NB4 (cell line): ENCODE measurements around the gene RANBP10.

Experiments used
- DNase-seq: peaks from one replicate; pipeline ENCODE4 v3.0.0; 2010; ENCODE audit warnings: low read depth
- H3K4me3 ChIP-seq: one replicate; pipeline ENCODE4 v1.5.1; 2011; ENCODE audit warnings: mild to moderate bottlenecking, low read depth, low read length, moderate library complexity
- MYC ChIP-seq: IDR thresholded peaks from 2 replicates; pipeline ENCODE4 v1.6.1; 2011; ENCODE audit warnings: low read depth, low read length
- POLR2A ChIP-seq: IDR thresholded peaks from 2 replicates; pipeline ENCODE4 v1.6.1; 2011; ENCODE audit warnings: mild to moderate bottlenecking; ENCODE audit not compliant: insufficient read length; ENCODE audit errors: extremely low read depth
- TF ChIP-seq, protein P1 (sequence below): IDR thresholded peaks from one replicate; pipeline ENCODE4 v1.5.1; 2012; ENCODE audit warnings: low read depth, low read length
- TF ChIP-seq, protein P2 (sequence below): IDR thresholded peaks from 2 replicates; pipeline ENCODE4 v1.6.1; 2011; ENCODE audit warnings: low read depth, low read length

Gene RANBP10

DNA sequence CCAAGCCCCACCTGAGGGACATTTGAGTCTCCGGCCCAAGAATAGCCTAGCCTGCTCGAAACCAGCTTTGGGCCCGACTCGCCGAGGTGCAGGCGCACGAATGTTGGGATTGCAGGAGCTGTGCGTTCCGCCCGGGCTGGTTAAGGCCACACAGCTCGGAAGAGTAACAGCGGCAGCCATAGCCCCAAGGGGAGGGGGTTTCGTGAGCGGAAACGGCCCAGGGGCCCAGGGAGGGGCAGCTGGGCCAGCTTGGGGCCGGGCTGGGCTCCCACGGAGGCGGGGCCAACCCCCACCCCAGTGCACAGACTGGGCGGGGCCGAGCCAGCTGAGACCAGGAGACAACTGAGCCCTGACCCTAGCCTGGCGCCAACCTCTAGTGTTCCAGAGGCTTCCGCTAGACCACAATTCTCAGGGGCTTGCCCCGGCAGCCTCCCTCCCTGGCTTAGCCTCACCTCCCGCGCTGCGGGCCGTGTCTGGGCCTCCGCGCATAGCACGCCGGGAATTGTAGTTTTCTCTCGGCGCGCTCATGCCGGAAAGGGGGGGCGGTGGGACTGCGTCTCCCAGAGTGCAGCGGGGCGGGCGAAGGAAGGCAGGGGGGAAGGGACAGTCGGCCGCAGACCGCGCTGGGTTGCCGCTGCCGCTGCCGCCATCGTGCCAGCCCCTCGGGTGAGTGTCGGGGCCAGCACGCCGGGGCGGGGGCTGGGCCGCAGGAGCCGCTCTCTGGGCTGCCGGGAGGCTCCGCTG is 40.1 kb upstream of the RANBP10 start, which contains the start of gene NUTF2:
Gene NUTF2 (plus strand): TSS at position 614 of the 744 bp plus-strand sequence. CDS start 18,198 bp downstream, outside the sequence.
- TF ChIP-seq POLR2A (peak; percentile 44), MYC (peak; percentile 45)
- TF ChIP-seq, protein P1, sequence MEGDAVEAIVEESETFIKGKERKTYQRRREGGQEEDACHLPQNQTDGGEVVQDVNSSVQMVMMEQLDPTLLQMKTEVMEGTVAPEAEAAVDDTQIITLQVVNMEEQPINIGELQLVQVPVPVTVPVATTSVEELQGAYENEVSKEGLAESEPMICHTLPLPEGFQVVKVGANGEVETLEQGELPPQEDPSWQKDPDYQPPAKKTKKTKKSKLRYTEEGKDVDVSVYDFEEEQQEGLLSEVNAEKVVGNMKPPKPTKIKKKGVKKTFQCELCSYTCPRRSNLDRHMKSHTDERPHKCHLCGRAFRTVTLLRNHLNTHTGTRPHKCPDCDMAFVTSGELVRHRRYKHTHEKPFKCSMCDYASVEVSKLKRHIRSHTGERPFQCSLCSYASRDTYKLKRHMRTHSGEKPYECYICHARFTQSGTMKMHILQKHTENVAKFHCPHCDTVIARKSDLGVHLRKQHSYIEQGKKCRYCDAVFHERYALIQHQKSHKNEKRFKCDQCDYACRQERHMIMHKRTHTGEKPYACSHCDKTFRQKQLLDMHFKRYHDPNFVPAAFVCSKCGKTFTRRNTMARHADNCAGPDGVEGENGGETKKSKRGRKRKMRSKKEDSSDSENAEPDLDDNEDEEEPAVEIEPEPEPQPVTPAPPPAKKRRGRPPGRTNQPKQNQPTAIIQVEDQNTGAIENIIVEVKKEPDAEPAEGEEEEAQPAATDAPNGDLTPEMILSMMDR, result no peak
- TF ChIP-seq, protein P2, sequence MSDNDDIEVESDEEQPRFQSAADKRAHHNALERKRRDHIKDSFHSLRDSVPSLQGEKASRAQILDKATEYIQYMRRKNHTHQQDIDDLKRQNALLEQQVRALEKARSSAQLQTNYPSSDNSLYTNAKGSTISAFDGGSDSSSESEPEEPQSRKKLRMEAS, result peak; percentile 60; the same call in 1 of the 2 replicates
- H3K4me3 ChIP-seq, result peak within 1 kb of the TSS; percentile 84
- DNase-seq, result peak; percentile 99

DNA sequence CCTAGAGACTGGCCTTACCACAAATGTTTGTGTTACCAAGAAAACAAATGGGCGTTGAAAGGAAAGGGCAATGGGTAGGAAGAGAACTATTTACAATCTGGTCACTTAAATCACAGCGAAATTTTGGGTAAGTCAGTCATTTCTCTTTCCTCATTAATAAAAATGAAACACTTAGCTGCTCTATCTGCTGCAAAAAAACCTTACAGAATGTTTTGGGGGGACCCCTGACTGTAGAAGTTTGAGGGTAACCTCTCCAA is 39.6 kb upstream of the RANBP10 start:
- TF ChIP-seq, protein P2, result no peak
- TF ChIP-seq MYC (no peak), POLR2A (no peak)
- TF ChIP-seq, protein P1, result no peak
- DNase-seq, result no peak
- H3K4me3 ChIP-seq, result peak overlapping the region; percentile 68

DNA sequence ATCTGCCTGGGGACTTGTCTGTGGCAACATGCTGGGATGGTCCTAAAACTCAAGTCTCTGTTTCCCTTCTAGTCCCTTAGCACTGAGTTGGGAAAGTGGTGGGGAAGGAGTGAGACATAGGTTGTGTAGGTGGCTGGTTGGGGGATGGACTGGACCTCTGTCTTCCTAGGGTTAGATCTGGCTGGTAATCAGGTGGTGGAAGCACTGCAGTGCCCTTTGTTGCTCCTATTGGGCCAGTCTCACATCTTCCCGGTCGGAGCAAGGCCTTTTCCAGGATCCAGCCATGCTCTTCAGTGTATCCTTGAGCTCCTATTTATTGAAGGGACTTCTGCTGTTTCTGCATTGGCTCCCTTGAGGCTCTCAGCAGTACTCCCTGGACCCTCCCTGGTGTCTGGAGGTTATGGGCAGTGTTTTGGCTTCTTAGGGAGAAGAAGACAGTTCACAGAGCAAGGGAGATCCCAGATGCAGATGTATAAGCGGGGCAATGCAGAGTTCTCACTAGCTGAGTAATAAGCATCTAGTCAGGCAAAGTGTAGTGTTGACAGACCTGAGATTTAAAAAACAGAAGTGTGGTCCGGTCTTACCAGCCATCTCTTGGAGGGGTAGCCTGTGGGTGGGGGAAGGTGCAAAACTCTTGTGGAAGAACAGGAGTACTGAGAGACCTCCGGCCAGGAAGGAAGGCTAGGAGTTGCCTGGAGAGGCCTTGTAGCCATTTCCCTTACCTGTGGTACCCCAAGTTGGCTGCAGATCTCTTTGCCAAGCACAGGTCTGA is 39.1 kb upstream of the RANBP10 start:
- TF ChIP-seq, protein P2, result no peak
- TF ChIP-seq MYC, result no peak
- no peak for TF ChIP-seq POLR2A
- TF ChIP-seq, protein P1, result no peak
- DNase-seq, result peak; percentile 59
- peak overlapping the region; percentile 68 for H3K4me3 ChIP-seq

DNA sequence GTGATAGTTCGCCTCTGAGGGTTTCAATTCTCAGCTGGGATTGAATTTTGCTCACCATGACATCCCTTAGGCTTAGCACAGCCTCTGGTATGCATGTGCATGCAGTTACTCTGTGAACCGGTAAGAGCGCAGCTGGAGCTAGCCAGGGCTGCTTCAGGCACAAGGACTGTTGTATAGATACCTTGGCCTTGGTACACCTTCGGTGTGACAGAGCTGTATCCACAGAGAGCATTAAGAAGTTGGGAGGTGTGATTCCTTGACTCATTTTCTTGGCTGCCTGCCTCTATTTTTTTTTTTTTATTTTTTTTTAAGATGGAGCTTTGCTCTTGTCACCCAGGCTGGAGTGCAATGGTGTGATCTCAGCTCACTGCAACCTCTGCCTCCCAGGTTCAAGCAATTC is 38.1 kb upstream of the RANBP10 start:
- DNase-seq, result no peak

DNA sequence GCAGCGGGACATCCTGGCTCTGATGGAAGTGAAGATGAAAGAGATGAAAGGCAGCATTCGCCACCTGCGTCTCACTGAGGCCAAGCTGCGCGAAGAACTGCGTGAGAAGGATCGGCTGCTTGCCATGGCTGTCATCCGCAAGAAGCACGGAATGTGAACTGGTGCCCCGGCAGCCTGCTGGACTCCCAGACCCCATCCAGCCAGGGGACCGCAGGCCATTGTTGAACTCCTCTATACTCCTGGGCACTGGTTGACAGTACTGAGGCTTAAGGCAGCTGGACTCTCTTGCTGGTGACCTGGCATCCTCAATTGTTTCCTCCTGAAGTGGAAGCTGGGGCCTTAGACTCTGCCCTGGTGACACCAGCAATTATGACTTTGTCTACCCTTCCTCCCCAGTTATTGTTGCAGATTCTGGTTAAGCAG is 37.0 kb upstream of the RANBP10 start:
- TF ChIP-seq, protein P1, result no peak
- TF ChIP-seq, protein P2, result no peak
- TF ChIP-seq MYC (no peak), POLR2A (no peak)
- H3K4me3 ChIP-seq, result peak overlapping the region; percentile 77
- no peak for DNase-seq

More for the DNA sequence above, 38.1 kb upstream of the RANBP10 start:
- TF ChIP-seq, protein P1, result no peak
- TF ChIP-seq POLR2A, result no peak
- TF ChIP-seq, protein P2, result no peak
- TF ChIP-seq MYC, result no peak
- H3K4me3 ChIP-seq, result peak overlapping the region; percentile 77
